ENCODE data around the gene GSE1.

GRCh38 chr16:85602402-85603202, 10.5 kb upstream of the GSE1 start:
- TF ChIP-seq EZH2 (IDR thresholded peaks at IDR 0.05; ENCODE audit: low read length) (no peak), CTCF (optimal IDR thresholded peaks at IDR 0.05 in 1 of 3, IDR thresholded peaks at IDR 0.05 in 1 of 3, conservative IDR thresholded peaks at IDR 0.05 in 1 of 3; ENCODE audit: extremely low read depth in 1 of 3, insufficient read depth in 2 of 3, low read length in 3 of 3) (no peak)

Measured in keratinocyte (primary cell).